Measurements from ENCODE around the gene NOL9.
"Not testable (repeated sequence)": the region's sequence is repeated elsewhere in the genome, so short reads cannot be mapped to it uniquely, and the experiment has no call there.

NOL9 gene

GRCh38 chr1:6497867-6498575 is 56.3 kb downstream of the NOL9 start:
- peak overlapping the region; percentile 96 for H3K4me2 ChIP-seq (ENCODE audit: low read length)
- H3K9ac ChIP-seq (ENCODE audit: low read depth, low read length) = no peak overlapping the region
- H3K27me3 ChIP-seq (ENCODE audit: control insufficient read depth, insufficient read depth, low read length) = no peaks in the 10 kb centered on the region
- no peaks in the 10 kb centered on the region for H3K36me3 ChIP-seq (ENCODE audit: insufficient read depth, low read length)
- H3K4me1 ChIP-seq (ENCODE audit: control insufficient read depth, insufficient read depth, low read length) = peaks cover 54% of the 10 kb centered on the region
- H3K9me3 ChIP-seq (replicated peaks; ENCODE audit: low read length) = no peaks in the 10 kb centered on the region
- H3K4me3 ChIP-seq (ENCODE audit: low read length) = peak overlapping the region; percentile 76

DNA sequence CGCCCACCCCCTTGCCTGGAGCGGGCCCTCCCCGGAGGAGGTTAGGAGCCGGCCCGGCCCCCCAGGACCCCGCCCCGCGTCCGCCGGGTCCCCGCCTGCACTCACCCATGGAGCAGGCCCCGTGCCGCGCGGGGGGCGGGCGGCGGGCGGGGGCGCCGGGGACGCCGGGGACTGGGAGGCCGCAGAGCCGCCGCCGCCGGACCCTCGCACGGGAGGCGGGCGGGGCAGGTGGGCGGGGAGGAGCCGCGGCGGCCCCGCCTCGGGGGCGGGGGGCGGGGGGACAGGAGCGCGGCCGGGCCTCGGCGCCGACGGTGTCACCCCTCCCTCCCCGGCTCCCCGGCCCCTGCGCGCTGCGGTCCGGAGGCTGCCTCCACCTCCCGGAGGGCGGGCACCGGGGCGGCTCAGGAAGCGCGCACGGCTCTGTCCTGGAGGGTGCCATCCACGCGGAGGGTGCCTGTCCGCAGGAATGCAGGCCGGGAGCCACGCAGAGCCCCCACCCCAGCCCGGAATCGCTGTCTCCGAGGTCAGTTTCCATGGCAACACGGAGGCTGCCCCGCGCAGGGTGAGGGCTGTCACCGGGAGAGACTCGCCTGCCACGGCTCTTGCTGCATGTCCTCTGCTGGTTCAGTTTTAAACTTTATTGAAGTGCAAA is 57.0 kb downstream of the NOL9 start:
- H3K9ac ChIP-seq (ENCODE audit: low read depth, low read length) = peak overlapping the region; percentile 41

GRCh38 chr1:6496890-6497214 is 57.5 kb downstream of the NOL9 start:
- Histone ChIP-seq H3K27me3 (ENCODE audit: control insufficient read depth, insufficient read depth, low read length) (no peaks in the 10 kb centered on the region), H3K4me1 (ENCODE audit: control insufficient read depth, insufficient read depth, low read length) (peaks cover 50% of the 10 kb centered on the region), H3K4me2 (ENCODE audit: low read length) (peak overlapping the region; percentile 84), H3K9me3 (replicated peaks; ENCODE audit: low read length) (no peaks in the 10 kb centered on the region), H3K4me3 (ENCODE audit: low read length) (peak overlapping the region; percentile 60), H3K9ac (ENCODE audit: low read depth, low read length) (peak overlapping the region; percentile 41), H3K36me3 (ENCODE audit: insufficient read depth, low read length) (no peaks in the 10 kb centered on the region)

More for the DNA sequence above, 57.0 kb downstream of the NOL9 start:
- Histone ChIP-seq H3K4me2 (ENCODE audit: low read length) (peak overlapping the region; percentile 96), H3K4me3 (ENCODE audit: low read length) (peak overlapping the region; percentile 76), H3K36me3 (ENCODE audit: insufficient read depth, low read length) (no peaks in the 10 kb centered on the region), H3K4me1 (ENCODE audit: control insufficient read depth, insufficient read depth, low read length) (peaks cover 50% of the 10 kb centered on the region), H3K27me3 (ENCODE audit: control insufficient read depth, insufficient read depth, low read length) (no peaks in the 10 kb centered on the region), H3K9me3 (replicated peaks; ENCODE audit: low read length) (no peaks in the 10 kb centered on the region)

GRCh38 chr1:6496365-6496721 is 58.0 kb downstream of the NOL9 start:
- no peaks in the 10 kb centered on the region for H3K36me3 ChIP-seq (ENCODE audit: insufficient read depth, low read length)
- H3K4me2 ChIP-seq (ENCODE audit: low read length) = peak overlapping the region; percentile 84
- H3K9me3 ChIP-seq (replicated peaks; ENCODE audit: low read length) = no peaks in the 10 kb centered on the region
- H3K27me3 ChIP-seq (ENCODE audit: control insufficient read depth, insufficient read depth, low read length) = no peaks in the 10 kb centered on the region
- peak overlapping the region; percentile 41 for H3K9ac ChIP-seq (ENCODE audit: low read depth, low read length)
- peak overlapping the region; percentile 60 for H3K4me3 ChIP-seq (ENCODE audit: low read length)
- H3K4me1 ChIP-seq (ENCODE audit: control insufficient read depth, insufficient read depth, low read length) = peaks cover 50% of the 10 kb centered on the region

- no peaks in the 10 kb centered on the region for H3K27me3 ChIP-seq (ENCODE audit: control insufficient read depth, insufficient read depth, low read length)
- no peak overlapping the region for H3K4me3 ChIP-seq (ENCODE audit: low read length)
- no peak overlapping the region for H3K9ac ChIP-seq (ENCODE audit: low read depth, low read length)
- no peaks in the 10 kb centered on the region for H3K9me3 ChIP-seq (replicated peaks; ENCODE audit: low read length)
- H3K4me2 ChIP-seq (ENCODE audit: low read length) = peak overlapping the region; percentile 84
- H3K36me3 ChIP-seq (ENCODE audit: insufficient read depth, low read length) = no peaks in the 10 kb centered on the region
- H3K4me1 ChIP-seq (ENCODE audit: control insufficient read depth, insufficient read depth, low read length) = peaks cover 48% of the 10 kb centered on the region
Measured at GRCh38 chr1:6495540-6496364, 58.6 kb downstream of the NOL9 start.

DNA sequence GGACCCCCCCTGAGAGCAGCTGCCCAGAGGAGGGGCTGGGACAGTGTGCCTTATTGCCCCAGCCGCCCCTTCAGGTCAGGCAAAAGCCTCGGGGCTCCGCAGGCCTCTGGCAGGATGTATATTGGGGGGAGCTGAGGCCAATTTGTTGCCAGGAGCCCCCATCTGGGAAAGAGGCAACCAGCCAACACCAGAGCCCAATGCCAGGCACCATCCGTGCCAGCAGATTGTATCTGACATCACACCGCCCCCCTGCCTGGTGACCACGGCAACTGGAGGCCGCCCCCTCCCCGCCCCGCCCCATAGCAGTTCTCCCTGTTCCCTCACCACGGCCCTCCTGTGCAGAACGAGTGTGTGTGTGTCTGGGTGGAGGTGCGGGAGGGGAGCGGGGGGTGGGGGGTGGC is 59.3 kb downstream of the NOL9 start:
- Histone ChIP-seq H3K4me3 (ENCODE audit: low read length) (no peak overlapping the region), H3K36me3 (ENCODE audit: insufficient read depth, low read length) (no peaks in the 10 kb centered on the region), H3K4me2 (ENCODE audit: low read length) (no peak overlapping the region), H3K4me1 (ENCODE audit: control insufficient read depth, insufficient read depth, low read length) (peaks cover 45% of the 10 kb centered on the region), H3K9ac (ENCODE audit: low read depth, low read length) (no peak overlapping the region), H3K9me3 (replicated peaks; ENCODE audit: low read length) (no peaks in the 10 kb centered on the region), H3K27me3 (ENCODE audit: control insufficient read depth, insufficient read depth, low read length) (no peaks in the 10 kb centered on the region)

DNA sequence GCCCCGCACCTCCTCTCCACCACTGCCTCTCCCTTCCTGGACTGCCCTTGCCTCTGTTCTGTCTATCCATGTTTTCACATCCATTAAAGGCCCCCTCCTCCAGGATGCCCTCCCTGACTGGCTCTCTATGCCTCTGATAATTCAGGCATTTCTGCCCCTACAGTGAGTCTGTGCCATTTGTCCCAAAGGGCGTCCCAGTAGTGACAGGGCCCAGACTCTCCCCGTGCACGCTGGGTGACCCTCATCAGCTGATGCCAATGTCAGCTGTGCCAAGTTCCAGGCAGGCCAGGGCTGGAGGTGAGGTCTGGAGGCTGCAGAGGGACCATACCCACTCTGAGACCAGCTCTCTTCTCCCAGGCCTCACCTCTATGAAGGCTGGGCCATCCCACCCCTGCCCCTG is 59.7 kb downstream of the NOL9 start:
- Histone ChIP-seq H3K9me3 (replicated peaks; ENCODE audit: low read length) (no peaks in the 10 kb centered on the region), H3K4me2 (ENCODE audit: low read length) (no peak overlapping the region), H3K9ac (ENCODE audit: low read depth, low read length) (no peak overlapping the region), H3K4me1 (ENCODE audit: control insufficient read depth, insufficient read depth, low read length) (peaks cover 45% of the 10 kb centered on the region), H3K27me3 (ENCODE audit: control insufficient read depth, insufficient read depth, low read length) (no peaks in the 10 kb centered on the region), H3K36me3 (ENCODE audit: insufficient read depth, low read length) (no peaks in the 10 kb centered on the region), H3K4me3 (ENCODE audit: low read length) (no peak overlapping the region)

- not testable (repeated sequence) for H3K9me3 ChIP-seq (replicated peaks; ENCODE audit: low read length); H3K9ac ChIP-seq (ENCODE audit: low read depth, low read length); H3K36me3 ChIP-seq (ENCODE audit: insufficient read depth, low read length); H3K4me3 ChIP-seq (ENCODE audit: low read length); H3K27me3 ChIP-seq (ENCODE audit: control insufficient read depth, insufficient read depth, low read length); H3K4me2 ChIP-seq (ENCODE audit: low read length)
- H3K4me1 ChIP-seq (ENCODE audit: control insufficient read depth, insufficient read depth, low read length) = peaks cover 40% of the 10 kb centered on the region
Measured at GRCh38 chr1:6493834-6494223, 60.5 kb downstream of the NOL9 start.

- Histone ChIP-seq H3K4me1 (ENCODE audit: control insufficient read depth, insufficient read depth, low read length) (peaks cover 32% of the 10 kb centered on the region), H3K4me3 (ENCODE audit: low read length) (peak overlapping the region; percentile 50)
Measured at GRCh38 chr1:6491966-6492365, 62.3 kb downstream of the NOL9 start.

GRCh38 chr1:6491480-6491962 is 62.8 kb downstream of the NOL9 start, which contains the start of gene PLEKHG5:
Gene PLEKHG5 (minus strand): TSS chr1:6491667. CDS start chr1:6477571, 14,096 bp downstream.
- no peaks in the 10 kb centered on the region for H3K27me3 ChIP-seq (ENCODE audit: control insufficient read depth, insufficient read depth, low read length)
- no peaks in the 10 kb centered on the region for H3K36me3 ChIP-seq (ENCODE audit: insufficient read depth, low read length)
- peak within 1 kb of the TSS; percentile 79 for H3K9ac ChIP-seq (ENCODE audit: low read depth, low read length)
- peak within 1 kb of the TSS; percentile 79 for H3K4me3 ChIP-seq (ENCODE audit: low read length)
- no peaks in the 10 kb centered on the region for H3K9me3 ChIP-seq (replicated peaks; ENCODE audit: low read length)
- H3K4me1 ChIP-seq (ENCODE audit: control insufficient read depth, insufficient read depth, low read length) = peaks cover 31% of the 10 kb centered on the region
- H3K4me2 ChIP-seq (ENCODE audit: low read length) = peak within 1 kb of the TSS; percentile 99

More at GRCh38 chr1:6491966-6492365, 62.3 kb downstream of the NOL9 start:
- Histone ChIP-seq H3K36me3 (ENCODE audit: insufficient read depth, low read length) (no peaks in the 10 kb centered on the region), H3K4me2 (ENCODE audit: low read length) (peak overlapping the region; percentile 99), H3K9ac (ENCODE audit: low read depth, low read length) (peak overlapping the region; percentile 3), H3K27me3 (ENCODE audit: control insufficient read depth, insufficient read depth, low read length) (no peaks in the 10 kb centered on the region), H3K9me3 (replicated peaks; ENCODE audit: low read length) (no peaks in the 10 kb centered on the region)

- Histone ChIP-seq H3K9me3 (replicated peaks; ENCODE audit: low read length) (no peaks in the 10 kb centered on the region), H3K36me3 (ENCODE audit: insufficient read depth, low read length) (no peaks in the 10 kb centered on the region), H3K4me3 (ENCODE audit: low read length) (peak overlapping the region; percentile 79), H3K9ac (ENCODE audit: low read depth, low read length) (peak overlapping the region; percentile 79), H3K4me1 (ENCODE audit: control insufficient read depth, insufficient read depth, low read length) (peaks cover 30% of the 10 kb centered on the region), H3K4me2 (ENCODE audit: low read length) (peak overlapping the region; percentile 99), H3K27me3 (ENCODE audit: control insufficient read depth, insufficient read depth, low read length) (no peaks in the 10 kb centered on the region)
Measured at GRCh38 chr1:6491081-6491449, 63.2 kb downstream of the NOL9 start.

All from skeletal muscle satellite cell (primary cell).